GM21390 (cell line): ENCODE results near the gene ZCCHC7.
"Not testable (repeated sequence)": the region's sequence is repeated elsewhere in the genome, so short reads cannot be mapped to it uniquely, and the experiment has no call there.

Source experiments
- ATAC-seq: cut with Tn5 transposase; IDR thresholded peaks from one replicate; pipeline ENCODE4 v1.9.1; 2021; ENCODE audit not compliant: unreplicated experiment

The ZCCHC7 gene

DNA sequence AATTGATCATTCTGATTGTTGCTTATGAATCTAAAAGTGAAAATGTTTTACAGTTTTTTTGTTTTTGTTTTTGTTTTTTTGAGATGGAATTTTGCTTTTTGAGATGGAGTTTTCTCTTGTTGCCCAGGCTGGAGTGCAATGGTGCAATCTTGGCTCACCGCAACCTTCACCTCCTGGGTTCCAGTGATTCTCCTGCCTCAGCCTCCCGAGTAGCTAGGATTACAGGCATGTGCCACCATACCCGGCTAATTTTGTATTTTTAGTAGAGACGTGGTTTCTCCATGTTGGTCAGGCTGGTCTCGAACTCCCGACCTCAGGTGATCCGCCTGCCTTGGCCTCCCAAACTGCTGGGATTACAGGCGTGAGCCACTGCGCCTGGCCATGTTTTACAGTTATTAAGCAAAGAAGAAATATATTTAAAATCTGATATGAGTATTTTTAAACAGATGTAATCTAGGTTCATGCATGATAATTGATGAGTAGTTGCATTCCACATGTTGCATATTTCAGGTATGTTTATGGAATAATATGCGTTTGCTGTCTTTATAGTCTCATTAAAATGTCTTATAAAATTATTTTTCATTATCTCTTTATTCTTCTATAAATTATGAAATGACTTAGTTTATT is 171.4 kb downstream of the ZCCHC7 start:
- not testable (repeated sequence) for ATAC-seq

DNA sequence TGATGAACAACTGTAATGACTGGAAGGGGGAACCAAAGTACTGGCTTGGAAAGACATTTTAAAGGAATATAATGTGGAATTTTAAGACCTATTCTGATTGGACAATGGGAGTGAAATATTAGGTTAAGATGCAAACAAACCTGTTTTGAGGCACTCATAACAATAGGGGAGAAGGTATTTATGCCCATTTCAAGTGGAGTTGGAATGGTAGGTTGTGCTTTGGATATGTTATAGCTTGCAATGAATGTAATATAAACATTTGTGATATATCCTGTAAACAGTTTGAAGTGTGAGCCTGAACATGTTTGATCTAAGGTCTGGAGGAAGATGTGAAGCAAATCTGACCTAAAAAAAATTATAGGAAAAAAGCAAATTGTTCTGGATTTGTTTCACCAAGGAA is 172.5 kb downstream of the ZCCHC7 start:
- no peak for ATAC-seq

DNA sequence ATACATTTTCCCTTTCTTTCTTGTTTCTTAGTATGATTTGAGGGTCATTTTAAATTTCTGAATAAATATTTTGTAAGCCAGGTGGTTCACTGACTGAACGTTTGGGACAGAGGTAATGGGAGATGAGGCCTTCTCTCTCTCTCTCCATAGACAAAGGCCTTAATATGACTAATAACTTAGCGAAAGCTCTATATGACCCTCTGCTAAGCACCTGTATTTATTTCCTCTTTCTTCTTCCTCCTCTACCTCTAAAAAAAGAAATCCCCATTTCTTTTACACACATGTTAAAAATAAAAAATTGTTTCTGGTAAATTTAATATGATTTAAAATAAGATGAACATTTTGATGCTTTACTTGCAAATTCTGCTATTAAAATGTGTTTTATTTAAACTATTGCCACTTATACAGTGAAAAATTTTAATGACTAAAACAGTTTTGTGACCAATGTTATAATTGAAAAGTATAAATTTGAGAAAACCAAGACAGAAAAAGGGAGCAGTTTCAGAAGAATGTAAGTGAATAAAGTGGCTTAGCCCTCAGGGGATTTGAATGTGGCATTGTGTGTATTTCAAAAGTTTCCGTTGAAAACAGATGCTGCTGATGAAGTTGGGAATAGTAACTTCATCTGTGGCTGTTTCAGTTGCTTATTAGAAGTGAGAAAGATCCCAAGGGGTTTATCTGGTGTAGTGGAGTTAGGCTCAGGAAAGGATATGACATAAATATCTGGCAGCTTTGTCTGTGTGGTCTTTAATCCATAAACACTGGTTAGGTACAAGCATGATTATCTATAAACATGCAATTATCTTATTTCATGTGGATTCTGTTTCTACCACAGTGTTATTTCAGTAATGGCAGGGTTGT is 173.5 kb downstream of the ZCCHC7 start:
- peak; percentile 57 for ATAC-seq

DNA sequence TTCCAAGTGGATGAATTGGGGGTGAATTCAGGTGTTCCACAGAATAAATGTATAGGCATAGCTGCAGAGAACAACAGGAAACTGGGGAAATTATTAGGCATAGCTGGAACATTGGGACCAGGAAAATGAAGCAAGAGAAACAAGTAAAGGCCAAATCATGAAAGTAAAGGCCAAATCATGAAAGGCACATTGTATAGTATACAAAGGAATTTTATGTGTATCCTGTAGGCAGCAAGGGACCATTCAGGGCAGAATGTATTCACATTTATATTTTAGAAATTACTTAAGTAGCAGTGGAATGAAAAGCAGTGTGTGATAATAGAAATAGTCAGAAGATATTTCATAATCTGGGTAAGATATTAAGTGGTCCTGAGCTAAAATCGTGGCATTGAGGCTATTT is 174.8 kb downstream of the ZCCHC7 start:
- ATAC-seq = no peak

DNA sequence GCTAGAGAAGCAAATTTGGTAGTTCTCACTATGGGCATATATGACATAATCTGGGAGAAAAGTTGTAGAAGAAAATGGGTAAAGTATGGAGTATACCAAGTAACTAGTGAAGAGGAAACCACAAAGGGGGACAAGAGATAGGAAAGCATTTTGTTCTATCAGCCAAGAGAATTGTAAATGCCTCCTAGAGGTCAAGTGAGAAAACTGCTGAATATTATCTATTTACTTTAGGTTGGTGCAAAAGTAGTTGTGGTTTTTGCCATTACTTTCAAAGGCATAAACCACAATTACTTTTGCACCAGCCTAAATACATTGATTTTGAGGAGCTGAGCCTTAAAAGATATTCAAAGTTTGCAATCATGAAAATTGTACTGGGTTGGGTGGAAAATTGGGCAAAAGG is 175.4 kb downstream of the ZCCHC7 start:
- no peak for ATAC-seq

DNA sequence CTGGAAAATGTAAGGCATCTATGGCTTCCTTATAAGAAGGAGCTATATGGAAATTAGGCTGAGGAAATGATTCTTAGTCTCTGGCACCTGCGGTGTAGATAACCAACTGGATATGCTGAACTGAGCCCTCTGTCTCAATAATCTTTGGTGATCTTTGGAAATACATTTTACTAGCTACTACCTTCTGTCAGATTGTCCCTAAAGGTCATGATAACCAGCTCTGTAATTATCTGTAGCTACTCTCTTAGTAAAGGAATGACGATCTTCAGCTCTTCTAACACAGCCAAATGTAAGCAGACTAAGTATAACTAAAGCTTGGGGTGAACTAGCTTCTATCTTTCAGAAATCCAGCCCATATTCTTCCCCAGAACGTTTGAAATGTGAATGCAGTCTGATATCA is 177.2 kb downstream of the ZCCHC7 start:
- ATAC-seq = no peak

DNA sequence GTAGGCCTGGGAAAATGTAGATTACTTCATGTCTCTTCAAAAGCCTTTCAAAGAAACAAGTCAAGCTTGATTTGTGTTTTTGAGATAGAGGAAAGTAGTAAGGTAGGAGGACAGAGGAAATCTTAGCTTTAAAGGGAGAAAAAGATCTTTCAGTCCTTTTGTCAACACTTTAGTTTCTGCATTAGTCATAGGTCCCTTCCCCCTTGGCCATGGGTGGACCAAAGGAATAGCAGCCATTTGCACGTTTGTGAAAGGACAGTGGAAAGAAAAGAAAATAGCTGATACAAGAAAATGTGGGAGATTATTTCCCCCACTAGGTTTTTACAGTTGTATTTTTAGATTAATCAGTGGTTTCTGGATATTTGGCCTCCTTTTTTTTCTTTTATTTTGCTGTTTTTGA is 180.2 kb downstream of the ZCCHC7 start:
- no peak for ATAC-seq

DNA sequence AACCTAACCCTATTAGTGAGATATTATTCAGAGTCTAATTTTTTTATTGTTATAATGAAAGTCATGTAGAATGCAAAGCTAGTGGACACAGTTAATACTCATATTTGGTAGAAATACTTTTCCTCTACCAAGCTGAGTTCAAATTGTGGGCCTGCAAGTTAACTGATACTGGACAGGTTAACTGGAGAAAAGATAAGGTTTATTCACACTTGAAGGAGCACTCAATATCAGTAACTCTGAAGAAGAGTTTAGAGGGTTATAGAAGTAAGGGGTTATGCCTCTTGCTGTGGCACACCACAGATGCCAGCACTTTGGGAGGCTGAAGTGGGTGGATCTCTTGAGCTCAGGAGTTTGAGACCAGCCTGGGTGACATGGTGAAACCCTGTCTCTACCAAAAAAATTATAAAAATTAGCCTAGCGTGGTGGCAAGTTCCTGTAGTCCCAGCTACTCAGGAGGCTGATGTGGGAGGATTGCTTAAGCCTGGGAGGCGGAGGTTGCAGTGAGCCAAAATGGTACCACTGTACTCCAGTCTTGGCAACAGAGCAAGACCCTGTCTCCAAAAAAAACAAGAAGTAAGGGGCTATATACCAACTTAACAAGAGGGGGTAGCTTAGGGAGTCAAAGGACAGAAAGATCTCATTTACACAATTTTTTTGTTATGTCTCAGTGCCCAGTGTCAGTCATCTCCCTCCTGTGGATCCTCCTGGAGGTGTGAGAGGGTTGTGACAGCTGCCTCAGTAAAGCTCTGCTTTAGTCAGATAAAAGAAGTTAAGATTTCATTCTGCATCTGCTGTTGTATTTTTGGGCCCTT is 180.9 kb downstream of the ZCCHC7 start:
- no peak for ATAC-seq

DNA sequence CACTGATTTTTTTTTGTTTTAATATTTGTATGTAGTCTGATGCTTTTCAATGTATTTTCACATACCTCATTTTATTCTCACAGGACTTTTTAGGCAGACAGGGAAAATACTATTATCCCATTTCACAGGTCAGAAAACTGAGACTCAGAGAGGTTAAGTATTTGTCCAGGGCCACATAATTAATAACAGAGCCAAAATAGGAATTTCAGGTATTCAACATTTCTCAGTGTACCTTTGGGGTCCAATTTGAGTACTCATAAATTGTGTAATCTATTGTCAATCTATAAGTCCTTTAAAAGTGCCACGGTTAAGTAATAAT is 181.4 kb downstream of the ZCCHC7 start:
- ATAC-seq = no peak

DNA sequence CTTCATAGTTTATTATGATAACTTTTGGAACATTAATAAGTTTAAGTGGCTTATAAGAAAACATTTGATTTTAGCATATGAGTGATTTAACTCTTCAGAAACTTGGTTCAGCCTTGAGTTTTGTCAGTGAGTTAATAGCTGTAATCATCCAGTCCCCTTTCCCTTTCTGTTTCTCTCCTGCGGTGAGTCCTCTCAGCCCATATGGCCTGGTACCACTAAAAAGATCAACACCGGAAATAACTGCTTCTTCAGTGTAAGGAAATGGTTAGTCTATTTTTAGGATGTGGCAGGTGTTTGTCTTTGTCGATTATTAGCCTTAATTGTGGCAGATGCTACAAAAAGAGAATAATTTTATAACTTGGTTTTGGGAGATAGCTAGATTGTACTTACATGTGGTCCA is 181.9 kb downstream of the ZCCHC7 start:
- peak; percentile 84 for ATAC-seq

DNA sequence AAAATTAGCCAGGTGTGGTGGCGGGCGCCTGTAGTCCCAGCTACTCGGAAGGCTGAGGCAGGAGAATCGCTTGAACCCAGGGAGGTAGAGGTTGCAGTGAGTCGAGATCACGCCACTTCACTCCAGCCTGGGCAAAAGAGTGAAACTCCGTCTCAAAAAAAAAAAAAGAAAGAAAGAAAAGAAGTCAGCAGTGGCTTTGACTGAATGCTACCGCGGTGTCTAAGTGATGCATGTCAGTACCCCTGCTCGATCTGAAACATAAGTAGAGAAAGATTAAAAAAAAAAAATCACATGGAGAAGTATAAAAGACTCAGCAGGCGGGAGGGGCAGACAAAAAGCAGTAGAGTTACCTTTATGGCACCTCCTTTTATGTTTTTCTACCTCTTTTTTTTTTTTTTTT is 182.9 kb downstream of the ZCCHC7 start:
- not testable (repeated sequence) for ATAC-seq

DNA sequence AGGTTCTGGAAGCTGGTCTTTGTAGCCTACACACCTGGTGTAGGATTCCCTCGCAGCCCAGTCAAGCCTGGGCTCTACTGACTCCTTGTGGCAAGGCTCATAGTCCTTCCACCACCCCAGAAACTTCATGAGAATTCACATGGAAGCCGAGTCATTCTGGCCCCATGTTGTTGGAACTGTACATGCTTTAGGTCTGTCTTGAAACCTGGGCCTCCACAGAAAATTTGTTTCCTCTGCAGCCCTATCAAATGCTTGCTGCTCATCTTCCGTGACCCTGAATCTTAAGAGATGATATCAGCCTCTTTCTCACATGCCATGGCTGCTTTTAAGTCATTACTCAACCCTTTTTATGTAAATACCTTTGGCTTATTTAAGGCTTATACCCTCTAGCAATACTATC is 188.8 kb downstream of the ZCCHC7 start:
- no peak for ATAC-seq

DNA sequence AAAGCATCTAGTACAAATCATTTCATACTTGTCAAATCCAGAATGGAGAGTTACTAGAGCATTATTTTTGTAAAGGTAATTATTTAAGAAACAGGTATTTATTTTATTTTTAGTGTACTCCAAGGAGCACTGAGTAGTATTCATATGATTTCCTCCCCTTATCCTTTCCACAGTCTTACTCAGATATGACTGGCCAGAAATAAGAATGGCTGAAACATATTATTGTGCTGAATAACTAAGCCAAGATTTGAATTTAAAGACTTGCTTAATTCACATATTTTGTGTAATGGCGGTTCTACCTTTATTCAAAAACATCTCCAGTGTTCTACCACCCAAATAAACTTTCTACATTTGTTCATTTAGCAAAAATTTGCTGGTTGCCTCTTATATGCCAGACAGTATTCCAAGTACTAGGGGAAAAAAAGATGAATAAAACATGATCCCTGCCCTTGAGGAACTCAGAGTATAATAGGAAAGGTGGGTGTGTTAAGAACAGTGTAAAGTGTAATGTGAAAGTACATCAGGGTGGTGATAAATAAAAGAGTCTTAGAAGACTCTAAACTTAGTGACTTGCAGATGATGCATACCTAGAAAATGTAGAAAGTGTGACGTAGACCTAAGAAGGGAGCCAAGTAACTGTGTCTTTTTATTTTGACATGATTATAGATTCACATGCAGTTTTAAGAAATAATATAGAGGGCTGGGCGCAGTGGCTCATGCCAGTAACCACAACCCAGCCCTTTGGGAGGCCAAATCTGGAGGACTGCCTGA is 191.7 kb downstream of the ZCCHC7 start:
- ATAC-seq = no peak

DNA sequence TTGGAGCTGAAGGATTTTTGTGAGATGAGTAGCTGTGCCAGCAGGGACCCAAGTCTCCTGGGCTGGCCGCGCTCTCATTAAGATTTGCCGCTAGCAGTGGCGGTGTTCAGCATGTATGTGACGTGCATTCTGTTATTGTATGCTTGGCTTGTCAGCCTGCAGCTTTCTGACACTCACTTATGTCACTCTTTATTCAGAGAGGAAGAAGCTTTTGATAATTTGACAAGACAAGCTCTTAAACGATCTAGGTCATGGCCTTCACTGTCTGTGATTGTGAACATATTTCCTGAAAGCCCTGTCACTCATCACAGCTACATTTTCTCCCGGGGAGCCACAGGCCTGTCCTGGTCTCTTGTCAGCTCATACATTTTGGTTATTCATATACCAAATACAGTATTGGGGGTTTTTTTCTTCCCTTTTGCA is 203.9 kb downstream of the ZCCHC7 start:
- peak; percentile 49 for ATAC-seq

DNA sequence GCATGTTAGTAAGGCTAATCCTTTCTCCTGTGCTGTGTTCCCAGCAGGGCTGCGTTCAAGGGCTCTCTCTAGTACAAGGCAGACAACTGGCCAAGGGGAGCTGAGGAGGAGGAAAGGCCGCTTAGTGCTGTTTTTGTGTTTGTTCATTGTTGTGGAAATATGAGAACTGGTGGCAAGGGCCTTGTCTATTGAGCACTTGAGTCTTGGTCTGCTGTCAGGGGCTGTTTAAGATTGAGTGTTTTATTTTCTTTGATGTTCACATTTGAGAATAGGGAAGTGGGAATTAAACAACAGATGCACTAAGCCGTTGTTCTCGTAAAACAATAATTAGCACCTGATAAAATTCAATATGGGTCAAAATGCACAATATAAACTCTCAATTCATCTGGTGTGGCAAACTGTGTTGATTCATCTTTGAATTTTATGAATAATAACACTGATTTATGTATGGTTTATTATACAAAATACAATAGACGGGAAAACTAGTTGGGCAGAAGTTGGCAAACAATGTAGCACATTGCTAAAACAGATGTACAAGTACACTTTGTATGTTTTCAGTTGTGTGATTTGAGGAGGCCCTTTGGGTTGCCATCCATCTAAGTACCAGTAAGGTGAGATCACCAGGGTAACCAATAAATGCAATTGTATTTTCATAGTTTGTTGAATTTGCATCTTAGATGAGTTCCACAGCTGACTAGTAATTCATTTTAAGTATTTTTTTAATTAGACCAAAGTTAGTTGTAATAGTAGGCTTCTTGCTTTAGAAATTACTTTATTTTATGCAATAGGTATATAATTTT is 204.5 kb downstream of the ZCCHC7 start:
- peak; percentile 39 for ATAC-seq

DNA sequence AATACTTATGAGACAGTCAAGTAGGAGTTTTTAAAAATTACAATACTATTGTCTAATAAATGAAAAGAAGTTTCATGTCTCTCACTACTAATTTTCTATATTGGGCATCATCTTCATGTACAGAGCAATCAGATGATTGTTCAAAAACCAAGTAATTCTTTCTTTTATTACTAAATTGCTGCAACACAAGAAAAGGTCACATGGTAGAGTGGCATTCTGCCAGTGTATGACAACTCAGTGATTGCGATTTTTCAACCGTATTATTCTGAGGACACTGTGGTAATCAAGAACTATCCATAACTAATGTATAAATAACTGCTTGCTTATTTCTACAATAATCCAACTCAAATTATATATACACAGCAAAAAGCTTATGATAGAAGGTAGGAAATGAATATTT is 205.4 kb downstream of the ZCCHC7 start:
- ATAC-seq = no peak

DNA sequence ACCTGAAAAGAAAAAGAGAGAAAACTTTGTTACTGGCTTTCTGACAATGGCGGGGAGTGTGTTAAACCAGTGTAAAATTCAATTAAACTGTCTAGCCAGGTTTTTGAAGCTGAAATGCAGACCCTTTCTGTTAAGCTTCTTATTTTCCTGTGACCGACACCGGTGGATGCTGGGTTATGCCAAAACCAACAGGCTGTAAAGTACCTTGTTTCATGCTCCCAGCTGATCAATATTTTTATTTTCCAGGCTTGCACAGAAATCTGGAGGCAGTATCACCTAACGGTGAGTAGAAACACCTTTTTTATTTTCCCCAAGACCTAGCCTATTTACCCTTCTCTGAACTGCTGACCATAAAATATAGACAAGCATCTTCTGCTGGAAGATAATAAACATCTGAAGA is 207.2 kb downstream of the ZCCHC7 start:
- no peak for ATAC-seq

DNA sequence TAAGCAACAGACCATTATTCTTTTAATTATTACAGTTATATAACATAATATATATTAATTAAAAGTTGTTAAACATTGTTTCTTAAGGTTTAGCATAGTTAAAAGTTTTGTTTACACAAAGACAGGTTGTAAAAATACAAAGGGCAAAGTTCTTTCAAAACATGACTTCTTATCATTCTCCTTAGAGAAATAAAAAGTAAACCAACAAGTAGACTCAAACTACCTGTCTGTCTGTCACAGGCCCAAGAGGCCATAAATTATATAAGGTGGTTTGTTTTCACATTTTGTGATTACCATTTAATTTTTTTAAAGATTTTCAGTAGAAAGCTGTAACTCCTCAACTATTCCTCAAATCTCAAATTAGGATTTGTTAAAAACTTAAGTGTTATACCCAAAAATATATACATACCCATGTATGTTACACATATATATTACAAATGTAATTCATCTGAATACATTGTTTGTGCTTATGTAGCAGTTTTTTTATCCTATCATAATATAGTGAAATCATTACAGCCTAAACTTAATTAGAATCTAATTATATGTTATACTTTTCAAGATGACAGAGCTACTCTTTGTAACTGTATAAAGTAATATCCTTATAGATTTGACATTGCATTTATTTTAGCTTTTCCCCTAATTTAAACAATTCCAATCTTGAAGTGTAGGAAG is 208.3 kb downstream of the ZCCHC7 start:
- no peak for ATAC-seq

DNA sequence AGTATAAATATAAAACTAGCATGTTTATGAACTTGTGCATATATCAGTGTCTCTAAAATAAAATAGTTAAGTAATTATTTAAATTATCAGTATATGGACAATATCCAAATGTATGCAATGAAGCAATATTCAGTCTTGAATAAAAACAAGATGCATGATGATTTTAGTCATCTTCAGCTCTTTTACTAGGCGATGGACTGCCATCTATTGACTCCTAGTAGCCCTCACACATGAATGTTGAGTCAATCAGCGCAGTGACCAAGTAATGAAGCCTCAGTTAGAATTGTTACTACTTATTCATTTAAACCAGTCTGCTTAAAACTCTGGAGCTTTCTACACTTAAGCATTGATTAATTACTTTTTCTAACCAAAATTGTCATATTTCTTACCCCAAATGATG is 209.2 kb downstream of the ZCCHC7 start:
- ATAC-seq = no peak

DNA sequence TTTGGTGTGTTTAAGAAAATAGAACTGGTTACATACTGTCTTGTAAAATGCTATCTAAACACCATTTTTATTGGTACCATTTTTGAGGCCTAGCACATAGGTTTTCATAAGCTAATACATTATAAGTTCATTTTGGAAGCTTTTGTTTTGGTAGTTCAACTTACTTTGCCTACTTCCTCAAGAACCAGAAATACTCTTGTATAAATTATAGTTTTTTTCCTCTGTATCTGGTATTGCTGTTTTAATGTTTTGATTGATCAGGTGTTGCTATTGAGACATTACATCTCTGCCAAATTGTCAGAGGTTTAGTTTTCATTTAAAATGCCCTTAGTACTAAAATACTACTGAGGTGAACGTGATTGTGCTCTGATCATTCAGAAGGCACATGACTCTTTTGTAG is 211.5 kb downstream of the ZCCHC7 start:
- ATAC-seq = no peak
